MM.1S (cell line): ENCODE results near the gene FFAR2.
"Not testable (repeated sequence)": the region's sequence is repeated elsewhere in the genome, so short reads cannot be mapped to it uniquely, and the experiment has no call there.

Experiments used
- DNase-seq: peaks from one replicate; pipeline ENCODE4 v3.0.0-alpha.2; 2015
- H2AFZ ChIP-seq: fragments of 300-600 bp; sonication (generic); 2 replicates; pipeline ENCODE4 v1.6.0; 2016; ENCODE audit warnings: antibody characterized with exemption, low read length
- H3F3A ChIP-seq: fragments of 300-600 bp; sonication (generic); 2 replicates; pipeline ENCODE4 v1.6.1; 2016; ENCODE audit warnings: mild to moderate bottlenecking, antibody characterized with exemption, low read length, moderate library complexity, mixed read lengths; ENCODE audit not compliant: insufficient read depth
- H3K27ac ChIP-seq: fragments of 300-600 bp; sonication (generic); 2 replicates; pipeline ENCODE4 v1.5.1; 2016; ENCODE audit warnings: mild to moderate bottlenecking, low read length
- H3K27me3 ChIP-seq: fragments of 300-600 bp; sonication (generic); replicated peaks from 2 replicates; pipeline ENCODE4 v1.6.0; 2016; ENCODE audit warnings: low read length; ENCODE audit not compliant: insufficient read depth
- H3K36me3 ChIP-seq: fragments of 300-600 bp; sonication (generic); replicated peaks from 2 replicates; pipeline ENCODE4 v1.6.1; 2016; ENCODE audit warnings: mild to moderate bottlenecking, low read length, mixed read lengths; ENCODE audit not compliant: insufficient read depth
- H3K4me1 ChIP-seq: fragments of 300-600 bp; sonication (generic); 2 replicates; pipeline ENCODE4 v1.6.1; 2016; ENCODE audit warnings: low read length, mixed read lengths
- H3K4me2 ChIP-seq: fragments of 300-600 bp; sonication (generic); 2 replicates; pipeline ENCODE4 v1.6.0; 2016; ENCODE audit warnings: low read depth, low read length
- H3K4me3 ChIP-seq: fragments of 300-600 bp; sonication (generic); 2 replicates; pipeline ENCODE4 v1.5.1; 2016; ENCODE audit warnings: low read length, mixed read lengths
- H3K79me2 ChIP-seq: fragments of 300-600 bp; sonication (generic); 2 replicates; pipeline ENCODE4 v1.6.1; 2016; ENCODE audit warnings: mixed run types, low read length, mixed read lengths
- H3K9ac ChIP-seq: fragments of 300-600 bp; sonication (generic); 2 replicates; pipeline ENCODE4 v1.6.1; 2016; ENCODE audit warnings: low read length, mixed read lengths
- H3K9me2 ChIP-seq: fragments of 300-600 bp; sonication (generic); replicated peaks from 2 replicates; pipeline ENCODE4 v1.6.1; 2016; ENCODE audit warnings: mild to moderate bottlenecking, low read length, mixed read lengths; ENCODE audit not compliant: insufficient read depth
- H3K9me3 ChIP-seq: fragments of 300-600 bp; sonication (generic); replicated peaks from 2 replicates; pipeline ENCODE4 v1.6.1; 2016; ENCODE audit warnings: mild to moderate bottlenecking, low read length, mixed read lengths; ENCODE audit not compliant: insufficient read depth
- H4K20me1 ChIP-seq: fragments of 300-600 bp; sonication (generic); 2 replicates; pipeline ENCODE4 v1.6.1; 2016; ENCODE audit warnings: mild to moderate bottlenecking, low read length, moderate library complexity, mixed read lengths; ENCODE audit not compliant: insufficient read depth
- EZH2 ChIP-seq: fragments of 300-600 bp; sonication (generic); optimal IDR thresholded peaks from 2 replicates; pipeline ENCODE3; 2017; ENCODE audit warnings: low read depth, mild to moderate bottlenecking, antibody characterized with exemption, low read length, mixed read lengths
- EZH2phosphoT487 ChIP-seq: fragments of 300-600 bp; sonication (generic); IDR thresholded peaks from 2 replicates; pipeline ENCODE4 v1.6.1; 2018; ENCODE audit warnings: antibody characterized with exemption, low read length
- TF ChIP-seq, protein P1 (sequence below): fragments of 300-600 bp; sonication (generic); IDR thresholded peaks from 2 replicates; pipeline ENCODE4 v1.5.1; 2016; ENCODE audit warnings: antibody characterized with exemption, low read length, mixed read lengths

Gene FFAR2

DNA sequence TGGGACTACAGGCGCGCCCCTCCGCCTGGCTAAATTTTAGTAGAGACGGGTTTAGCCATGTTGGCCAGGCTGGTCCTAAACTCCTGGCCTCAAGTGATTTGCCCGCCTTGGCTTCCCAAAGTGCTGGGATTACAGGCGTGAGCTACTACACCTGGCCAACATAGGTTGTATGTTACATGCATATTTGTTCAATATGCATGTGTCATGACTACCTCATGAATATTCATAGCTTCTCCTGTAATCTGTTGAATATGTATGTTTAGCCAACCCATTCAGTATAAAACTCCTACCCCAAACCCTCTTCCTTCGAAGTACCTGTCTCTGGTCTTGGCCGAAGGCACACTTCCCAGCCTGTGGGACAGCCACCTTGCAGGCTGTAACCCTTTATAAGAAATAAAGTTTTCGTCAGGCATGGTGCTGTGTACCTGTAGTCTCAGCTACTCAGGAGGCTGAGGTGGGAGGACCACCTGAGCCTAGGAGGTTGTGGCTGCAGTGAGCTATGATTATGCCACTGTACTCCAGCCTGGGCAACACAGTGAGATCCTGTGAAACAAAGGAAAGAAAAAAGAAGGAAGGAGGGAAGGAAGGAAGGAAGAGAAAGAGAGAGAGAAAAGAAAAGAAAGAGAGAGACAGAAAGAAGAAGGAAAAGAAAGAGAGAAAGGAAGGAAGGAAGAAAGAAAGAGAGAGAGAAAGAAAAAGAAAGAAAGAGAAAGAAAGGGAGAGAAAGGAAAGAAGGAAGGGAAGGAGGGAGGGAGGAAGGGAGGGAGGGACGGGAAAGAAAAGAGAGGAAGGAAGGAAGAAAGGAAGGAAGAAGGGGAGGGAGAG lies 47.9 kb upstream of the FFAR2 start:
- DNase-seq, result no peak
- no peak overlapping the region for H3K27ac ChIP-seq
- H3K4me3 ChIP-seq, result no peak overlapping the region

DNA sequence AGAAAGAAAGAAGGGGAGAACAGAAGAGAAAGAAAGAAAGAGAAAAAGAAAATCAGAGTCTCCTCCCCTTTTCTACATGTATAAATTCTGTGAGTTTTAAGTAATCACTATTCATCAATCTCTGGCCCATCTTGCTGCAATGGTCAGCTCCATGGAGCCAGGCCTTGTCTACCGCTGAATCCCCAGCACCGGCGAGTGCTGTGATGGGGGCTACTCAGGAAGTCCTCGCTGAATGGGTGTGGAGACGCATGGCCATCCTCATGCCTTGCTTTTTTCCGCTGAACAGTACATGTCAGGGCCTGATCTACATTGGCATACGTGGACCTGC lies 47.3 kb upstream of the FFAR2 start:
- Histone ChIP-seq H3K9ac (no peak overlapping the region), H3K27me3 (peaks cover 9% of the 10 kb centered on the region; the same call in 1 of the 2 replicates), H3K4me3 (no peak overlapping the region), H3K27ac (no peak overlapping the region), H3K4me2 (no peak overlapping the region), H3K79me2 (no peaks in the 10 kb centered on the region), H4K20me1 (no peaks in the 10 kb centered on the region), H3K36me3 (no peaks in the 10 kb centered on the region), H3K9me2 (no peaks in the 10 kb centered on the region), H3K4me1 (no peaks in the 10 kb centered on the region), H3K9me3 (no peaks in the 10 kb centered on the region), H3F3A (no peaks in the 10 kb centered on the region), H2AFZ (no peak overlapping the region)
- DNase-seq, result no peak
- no peak for TF ChIP-seq EZH2phosphoT487
- no peak for TF ChIP-seq EZH2
- TF ChIP-seq, protein P1, sequence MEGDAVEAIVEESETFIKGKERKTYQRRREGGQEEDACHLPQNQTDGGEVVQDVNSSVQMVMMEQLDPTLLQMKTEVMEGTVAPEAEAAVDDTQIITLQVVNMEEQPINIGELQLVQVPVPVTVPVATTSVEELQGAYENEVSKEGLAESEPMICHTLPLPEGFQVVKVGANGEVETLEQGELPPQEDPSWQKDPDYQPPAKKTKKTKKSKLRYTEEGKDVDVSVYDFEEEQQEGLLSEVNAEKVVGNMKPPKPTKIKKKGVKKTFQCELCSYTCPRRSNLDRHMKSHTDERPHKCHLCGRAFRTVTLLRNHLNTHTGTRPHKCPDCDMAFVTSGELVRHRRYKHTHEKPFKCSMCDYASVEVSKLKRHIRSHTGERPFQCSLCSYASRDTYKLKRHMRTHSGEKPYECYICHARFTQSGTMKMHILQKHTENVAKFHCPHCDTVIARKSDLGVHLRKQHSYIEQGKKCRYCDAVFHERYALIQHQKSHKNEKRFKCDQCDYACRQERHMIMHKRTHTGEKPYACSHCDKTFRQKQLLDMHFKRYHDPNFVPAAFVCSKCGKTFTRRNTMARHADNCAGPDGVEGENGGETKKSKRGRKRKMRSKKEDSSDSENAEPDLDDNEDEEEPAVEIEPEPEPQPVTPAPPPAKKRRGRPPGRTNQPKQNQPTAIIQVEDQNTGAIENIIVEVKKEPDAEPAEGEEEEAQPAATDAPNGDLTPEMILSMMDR, result no peak

More for the DNA sequence above, 47.9 kb upstream of the FFAR2 start:
- Histone ChIP-seq H3K27me3 (peaks cover 11% of the 10 kb centered on the region; the same call in 1 of the 2 replicates), H4K20me1 (no peaks in the 10 kb centered on the region), H3K9me3 (no peaks in the 10 kb centered on the region), H3K9me2 (no peaks in the 10 kb centered on the region), H3K36me3 (no peaks in the 10 kb centered on the region), H3K79me2 (no peaks in the 10 kb centered on the region), H3K9ac (no peak overlapping the region), H3F3A (no peaks in the 10 kb centered on the region), H2AFZ (no peak overlapping the region), H3K4me2 (no peak overlapping the region), H3K4me1 (no peaks in the 10 kb centered on the region)
- no peak for TF ChIP-seq EZH2
- TF ChIP-seq EZH2phosphoT487, result no peak
- TF ChIP-seq, protein P1, result no peak

- not testable (repeated sequence) for H2AFZ ChIP-seq, H3K27me3 ChIP-seq, H3K4me3 ChIP-seq, H3K79me2 ChIP-seq, H3K4me2 ChIP-seq, H3F3A ChIP-seq, H4K20me1 ChIP-seq, H3K9me2 ChIP-seq, DNase-seq, H3K36me3 ChIP-seq, H3K9ac ChIP-seq, H3K9me3 ChIP-seq, H3K27ac ChIP-seq, H3K4me1 ChIP-seq
Observed at GRCh38 chr19:35401416-35401815, 46.6 kb upstream of the FFAR2 start.

GRCh38 chr19:35403116-35403760 lies 44.8 kb upstream of the FFAR2 start:
- Histone ChIP-seq H3K36me3 (no peaks in the 10 kb centered on the region), H3K9me2 (no peaks in the 10 kb centered on the region), H3K79me2 (no peaks in the 10 kb centered on the region), H3K27me3 (no peaks in the 10 kb centered on the region; the same call in 1 of the 2 replicates), H3F3A (no peaks in the 10 kb centered on the region), H3K9me3 (no peaks in the 10 kb centered on the region), H3K4me1 (no peaks in the 10 kb centered on the region), H3K27ac (no peak overlapping the region), H3K9ac (no peak overlapping the region), H3K4me2 (no peak overlapping the region), H3K4me3 (no peak overlapping the region), H2AFZ (no peak overlapping the region), H4K20me1 (no peaks in the 10 kb centered on the region)
- DNase-seq, result no peak
- TF ChIP-seq, protein P1, result no peak
- TF ChIP-seq EZH2 (no peak), EZH2phosphoT487 (no peak)
